Measurements from ENCODE around the gene FBLL1.

DNA sequence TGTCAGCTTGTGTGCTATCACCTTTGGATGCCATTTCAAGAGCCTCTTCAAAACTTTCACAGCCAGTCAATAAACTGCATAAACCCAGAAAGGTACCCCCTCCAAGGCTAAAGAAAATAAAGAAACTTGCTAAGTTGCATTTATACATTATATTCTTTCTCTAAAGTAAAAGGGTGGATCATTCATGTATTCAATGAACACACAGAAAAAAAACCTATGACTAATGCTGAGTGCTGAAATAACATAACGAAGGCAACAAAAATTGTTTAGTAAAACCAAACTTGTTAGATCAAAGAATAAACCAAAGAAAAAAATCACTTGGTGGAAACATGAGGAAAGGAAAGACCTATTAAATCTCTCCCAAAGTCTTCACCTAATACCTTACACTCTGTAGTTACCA is 34.9 kb downstream of the FBLL1 start:
- TF ChIP-seq, protein P1, sequence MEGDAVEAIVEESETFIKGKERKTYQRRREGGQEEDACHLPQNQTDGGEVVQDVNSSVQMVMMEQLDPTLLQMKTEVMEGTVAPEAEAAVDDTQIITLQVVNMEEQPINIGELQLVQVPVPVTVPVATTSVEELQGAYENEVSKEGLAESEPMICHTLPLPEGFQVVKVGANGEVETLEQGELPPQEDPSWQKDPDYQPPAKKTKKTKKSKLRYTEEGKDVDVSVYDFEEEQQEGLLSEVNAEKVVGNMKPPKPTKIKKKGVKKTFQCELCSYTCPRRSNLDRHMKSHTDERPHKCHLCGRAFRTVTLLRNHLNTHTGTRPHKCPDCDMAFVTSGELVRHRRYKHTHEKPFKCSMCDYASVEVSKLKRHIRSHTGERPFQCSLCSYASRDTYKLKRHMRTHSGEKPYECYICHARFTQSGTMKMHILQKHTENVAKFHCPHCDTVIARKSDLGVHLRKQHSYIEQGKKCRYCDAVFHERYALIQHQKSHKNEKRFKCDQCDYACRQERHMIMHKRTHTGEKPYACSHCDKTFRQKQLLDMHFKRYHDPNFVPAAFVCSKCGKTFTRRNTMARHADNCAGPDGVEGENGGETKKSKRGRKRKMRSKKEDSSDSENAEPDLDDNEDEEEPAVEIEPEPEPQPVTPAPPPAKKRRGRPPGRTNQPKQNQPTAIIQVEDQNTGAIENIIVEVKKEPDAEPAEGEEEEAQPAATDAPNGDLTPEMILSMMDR (IDR thresholded peaks at IDR 0.05): no peak
- no peak for TF ChIP-seq EP300 (IDR thresholded peaks at IDR 0.05)

Data from upper lobe of left lung (tissue), 4 donors.